ENCODE measurements around the gene TBX1. TPM values are rescaled to one million over a fixed set of nuclear protein-coding genes. Genes with fewer than 3 reads are reported as not detected.

TBX1 gene
- total RNA-seq, 1 donor from 2014 or later: not detected

GRCh38 chr22:19769393-19769715 is 8.8 kb downstream of the TBX1 start:
- intact Hi-C loops (cut with DNase I): no loop called here
- H3K27me3 ChIP-seq: no peaks in the 10 kb centered on the region
- TF ChIP-seq, protein P1, sequence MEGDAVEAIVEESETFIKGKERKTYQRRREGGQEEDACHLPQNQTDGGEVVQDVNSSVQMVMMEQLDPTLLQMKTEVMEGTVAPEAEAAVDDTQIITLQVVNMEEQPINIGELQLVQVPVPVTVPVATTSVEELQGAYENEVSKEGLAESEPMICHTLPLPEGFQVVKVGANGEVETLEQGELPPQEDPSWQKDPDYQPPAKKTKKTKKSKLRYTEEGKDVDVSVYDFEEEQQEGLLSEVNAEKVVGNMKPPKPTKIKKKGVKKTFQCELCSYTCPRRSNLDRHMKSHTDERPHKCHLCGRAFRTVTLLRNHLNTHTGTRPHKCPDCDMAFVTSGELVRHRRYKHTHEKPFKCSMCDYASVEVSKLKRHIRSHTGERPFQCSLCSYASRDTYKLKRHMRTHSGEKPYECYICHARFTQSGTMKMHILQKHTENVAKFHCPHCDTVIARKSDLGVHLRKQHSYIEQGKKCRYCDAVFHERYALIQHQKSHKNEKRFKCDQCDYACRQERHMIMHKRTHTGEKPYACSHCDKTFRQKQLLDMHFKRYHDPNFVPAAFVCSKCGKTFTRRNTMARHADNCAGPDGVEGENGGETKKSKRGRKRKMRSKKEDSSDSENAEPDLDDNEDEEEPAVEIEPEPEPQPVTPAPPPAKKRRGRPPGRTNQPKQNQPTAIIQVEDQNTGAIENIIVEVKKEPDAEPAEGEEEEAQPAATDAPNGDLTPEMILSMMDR (IDR thresholded peaks at IDR 0.05): no peak
- H3K4me3 ChIP-seq: no peak overlapping the region
- no peaks in the 10 kb centered on the region for H3K36me3 ChIP-seq
- H3K9me3 ChIP-seq: no peaks in the 10 kb centered on the region
- no peak overlapping the region for H3K27ac ChIP-seq
- no peaks in the 10 kb centered on the region for H3K4me1 ChIP-seq
- DNase-seq (ENCODE audit: low spot score in 2 of 2): no peak

- Histone ChIP-seq H3K27ac (no peak overlapping the region), H3K4me3 (no peak overlapping the region), H3K27me3 (no peaks in the 10 kb centered on the region), H3K4me1 (no peaks in the 10 kb centered on the region), H3K9me3 (no peaks in the 10 kb centered on the region), H3K36me3 (no peaks in the 10 kb centered on the region)
- DNase-seq (ENCODE audit: low spot score in 2 of 2): no peak
- intact Hi-C loops (cut with DNase I): no loop called here
- TF ChIP-seq, protein P1 (IDR thresholded peaks at IDR 0.05): no peak
Measured at GRCh38 chr22:19770349-19771220, 10.0 kb downstream of the TBX1 start.

DNA sequence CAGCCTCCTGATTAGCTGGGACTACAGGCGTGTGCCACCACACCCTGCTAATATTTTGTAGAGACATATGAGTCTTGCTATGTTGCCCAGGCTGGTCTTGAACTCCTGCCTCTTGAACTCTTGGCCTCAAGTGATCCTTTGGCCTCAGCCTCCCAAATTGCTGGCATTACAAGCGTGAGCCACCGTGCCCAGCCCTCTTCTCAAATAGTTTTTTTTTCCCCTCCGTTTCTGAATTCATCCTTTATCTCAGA is 11.8 kb downstream of the TBX1 start:
- no peaks in the 10 kb centered on the region for H3K27me3 ChIP-seq
- no peaks in the 10 kb centered on the region for H3K4me1 ChIP-seq
- no peaks in the 10 kb centered on the region for H3K9me3 ChIP-seq
- no peaks in the 10 kb centered on the region for H3K36me3 ChIP-seq
- intact Hi-C loops (cut with DNase I): no loop called here
- no peak for DNase-seq (ENCODE audit: low spot score in 2 of 2)
- H3K4me3 ChIP-seq: no peak overlapping the region
- TF ChIP-seq, protein P1 (IDR thresholded peaks at IDR 0.05): no peak
- no peak overlapping the region for H3K27ac ChIP-seq

DNA sequence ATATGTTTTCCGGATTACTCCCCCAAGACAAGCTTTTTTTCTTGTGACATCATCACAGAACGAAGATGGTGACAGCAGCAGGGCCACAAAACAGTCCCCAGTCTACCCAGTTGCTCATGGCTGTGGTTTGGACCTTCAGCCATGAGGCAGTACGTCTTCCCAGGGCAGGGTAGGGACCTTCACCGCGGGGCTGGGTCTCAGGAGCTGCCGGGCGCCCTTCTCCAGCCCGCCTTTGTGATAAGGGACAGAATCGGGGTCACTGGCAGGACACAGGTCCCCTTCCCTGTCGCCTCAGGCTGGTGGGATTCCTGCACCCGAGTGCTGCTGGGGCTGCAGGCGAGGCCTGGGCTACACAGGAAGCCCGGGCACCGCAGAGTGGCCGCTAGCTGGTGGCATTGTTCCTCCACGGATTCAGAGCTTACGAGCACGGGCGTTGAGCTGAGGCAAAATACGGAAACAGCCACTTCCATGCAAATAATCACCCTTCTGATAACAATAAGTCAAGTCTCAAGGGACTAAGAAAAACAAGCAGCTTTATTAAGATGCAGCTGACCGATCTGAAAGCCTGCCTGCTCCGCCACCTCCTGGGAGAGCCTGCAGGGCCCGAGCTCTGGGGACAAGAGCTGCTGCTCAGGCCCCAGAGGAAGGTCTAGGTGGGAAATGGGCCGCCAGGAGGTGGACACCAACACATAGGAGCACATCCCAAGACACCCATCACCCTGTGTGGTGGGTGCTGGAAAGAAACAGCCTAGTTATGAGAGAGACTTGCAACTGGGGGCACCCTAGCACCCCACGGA is 12.3 kb downstream of the TBX1 start:
- TF ChIP-seq, protein P1 (IDR thresholded peaks at IDR 0.05): no peak
- H3K9me3 ChIP-seq: no peaks in the 10 kb centered on the region
- no peaks in the 10 kb centered on the region for H3K36me3 ChIP-seq
- DNase-seq (ENCODE audit: low spot score in 2 of 2): no peak
- H3K4me3 ChIP-seq: no peak overlapping the region
- no peaks in the 10 kb centered on the region for H3K27me3 ChIP-seq
- no peak overlapping the region for H3K27ac ChIP-seq
- intact Hi-C loops (cut with DNase I): no loop called here
- no peaks in the 10 kb centered on the region for H3K4me1 ChIP-seq

GRCh38 chr22:19773470-19774040 is 13.0 kb downstream of the TBX1 start:
- Histone ChIP-seq H3K4me3 (no peak overlapping the region), H3K4me1 (no peaks in the 10 kb centered on the region), H3K27me3 (no peaks in the 10 kb centered on the region), H3K36me3 (no peaks in the 10 kb centered on the region), H3K9me3 (no peaks in the 10 kb centered on the region), H3K27ac (no peak overlapping the region)
- TF ChIP-seq, protein P1 (IDR thresholded peaks at IDR 0.05): no peak
- no peak for DNase-seq (ENCODE audit: low spot score in 2 of 2)
- intact Hi-C loops (cut with DNase I): no loop called here
